ENCODE measurements around the gene SLIT3. TPM values are rescaled to one million over a fixed set of nuclear protein-coding genes. Genes with fewer than 3 reads are reported as not detected.

SLIT3 gene
- polyA plus RNA-seq, 1 of the 3 experiments (the other 2 are of a cell fraction) = 119 TPM

- Histone ChIP-seq H3K79me2 (ENCODE audit: insufficient read depth) (no peaks in the 10 kb centered on the region), H3K36me3 (replicated peaks in 1 of 2; ENCODE audit: control insufficient read depth in 1 of 2, insufficient read depth in 2 of 2, low read length in 1 of 2) (peaks cover 0 to 63% of the 10 kb centered on the region in 2 experiments), H3K9me3 (no peaks in the 10 kb centered on the region), H3K4me2 (no peak overlapping the region), H2AFZ (ENCODE audit: low read depth) (no peak overlapping the region), H4K20me1 (ENCODE audit: insufficient read depth) (no peaks in the 10 kb centered on the region), H3K4me1 (ENCODE audit: control insufficient read depth in 1 of 2, insufficient read depth in 2 of 2, low read depth in 1 of 2, low read length in 1 of 2) (peaks cover 0 to 14% of the 10 kb centered on the region in 2 experiments; a peak in 1 of 4 replicates), H3K9ac (no peak overlapping the region), H3F3A (replicated peaks; ENCODE audit: insufficient read depth) (no peaks in the 10 kb centered on the region), H3K27me3 (ENCODE audit: insufficient read depth) (no peaks in the 10 kb centered on the region), H3K9me2 (no peaks in the 10 kb centered on the region), H3K4me3 (ENCODE audit: low read depth in 2 of 2, low read length in 1 of 2) (no peak overlapping the region), H3K27ac (ENCODE audit: low read depth in 2 of 2, low read length in 1 of 2) (no peak overlapping the region; a peak in 1 of 4 replicates)
- POLR2A ChIA-PET = interaction anchor here (0.7 kb wide), 1 partner anchor 1009 kb away, joined by 3 read pairs; no protein-coding TSS in a partner anchor
- 96% methylated on average over 2 of the region's 2 CpGs for WGBS (ENCODE audit: low lambda C conversion rate)
- TF ChIP-seq SMC3 (IDR thresholded peaks at IDR 0.05; ENCODE audit: low read depth, low read length) (no peak), PBX3 (IDR thresholded peaks at IDR 0.05) (no peak), ELF1 (IDR thresholded peaks at IDR 0.05) (no peak), TEAD4 (IDR thresholded peaks at IDR 0.05; ENCODE audit: borderline replicate concordance, insufficient read depth) (no peak), RAD21 (IDR thresholded peaks at IDR 0.05; ENCODE audit: low read length) (no peak), FOXM1 (IDR thresholded peaks at IDR 0.05; ENCODE audit: low read depth) (no peak), MXI1 (IDR thresholded peaks at IDR 0.05; ENCODE audit: low read depth, low read length) (no peak), TCF12 (IDR thresholded peaks at IDR 0.05) (no peak), FOSL2 (IDR thresholded peaks at IDR 0.05; ENCODE audit: borderline replicate concordance, low read depth) (no peak), EP300 (IDR thresholded peaks at IDR 0.05; ENCODE audit: borderline replicate concordance in 1 of 2, low read depth in 1 of 2, low read length in 1 of 2) (no peak), USF2 (IDR thresholded peaks at IDR 0.05; ENCODE audit: borderline replicate concordance, low read depth, low read length) (no peak), USF1 (IDR thresholded peaks at IDR 0.05; ENCODE audit: borderline replicate concordance, low read depth) (no peak), POLR2AphosphoS5 (IDR thresholded peaks at IDR 0.05; ENCODE audit: low read depth, low read length) (no peak), TAF1 (IDR thresholded peaks at IDR 0.05; ENCODE audit: borderline replicate concordance, low read depth, low read length) (no peak)
- TF ChIP-seq, protein P1, sequence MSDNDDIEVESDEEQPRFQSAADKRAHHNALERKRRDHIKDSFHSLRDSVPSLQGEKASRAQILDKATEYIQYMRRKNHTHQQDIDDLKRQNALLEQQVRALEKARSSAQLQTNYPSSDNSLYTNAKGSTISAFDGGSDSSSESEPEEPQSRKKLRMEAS (IDR thresholded peaks at IDR 0.05; ENCODE audit: low read depth) = no peak
- TF ChIP-seq, protein P2, sequence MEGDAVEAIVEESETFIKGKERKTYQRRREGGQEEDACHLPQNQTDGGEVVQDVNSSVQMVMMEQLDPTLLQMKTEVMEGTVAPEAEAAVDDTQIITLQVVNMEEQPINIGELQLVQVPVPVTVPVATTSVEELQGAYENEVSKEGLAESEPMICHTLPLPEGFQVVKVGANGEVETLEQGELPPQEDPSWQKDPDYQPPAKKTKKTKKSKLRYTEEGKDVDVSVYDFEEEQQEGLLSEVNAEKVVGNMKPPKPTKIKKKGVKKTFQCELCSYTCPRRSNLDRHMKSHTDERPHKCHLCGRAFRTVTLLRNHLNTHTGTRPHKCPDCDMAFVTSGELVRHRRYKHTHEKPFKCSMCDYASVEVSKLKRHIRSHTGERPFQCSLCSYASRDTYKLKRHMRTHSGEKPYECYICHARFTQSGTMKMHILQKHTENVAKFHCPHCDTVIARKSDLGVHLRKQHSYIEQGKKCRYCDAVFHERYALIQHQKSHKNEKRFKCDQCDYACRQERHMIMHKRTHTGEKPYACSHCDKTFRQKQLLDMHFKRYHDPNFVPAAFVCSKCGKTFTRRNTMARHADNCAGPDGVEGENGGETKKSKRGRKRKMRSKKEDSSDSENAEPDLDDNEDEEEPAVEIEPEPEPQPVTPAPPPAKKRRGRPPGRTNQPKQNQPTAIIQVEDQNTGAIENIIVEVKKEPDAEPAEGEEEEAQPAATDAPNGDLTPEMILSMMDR (IDR thresholded peaks at IDR 0.05) = no peak
- no peak for DNase-seq
- CTCF ChIA-PET = interaction anchor here (1.4 kb wide), 1 partner anchor 311 kb away, joined by 3 read pairs; no protein-coding TSS in a partner anchor
These were observed 625.0 kb downstream of the SLIT3 start for GRCh38 chr5:168675883-168676408.

Data from SK-N-SH (cell line).